ENCODE data around the gene KCTD16. TPM values are rescaled to one million over a fixed set of nuclear protein-coding genes. Genes with fewer than 3 reads are reported as not detected.

KCTD16 gene
- total and polyA plus RNA-seq, 2 experiments from 2014 or later, result 0.02 to 0.76 TPM

- Mint-ChIP-seq H3K27ac (no peak overlapping the region), H3K9me3 (no peaks in the 10 kb centered on the region), H3K4me3 (no peak overlapping the region), H3K36me3 (ENCODE audit: low read depth) (no peaks in the 10 kb centered on the region), H3K4me1 (peaks cover 8% of the 10 kb centered on the region; the same call in 1 of the 3 replicates), H3K27me3 (ENCODE audit: insufficient read depth, low read depth, poor library complexity) (no peaks in the 10 kb centered on the region)
- no peak overlapping the region for H3K4me3 ChIP-seq
- no peaks in the 10 kb centered on the region for H3F3A ChIP-seq (replicated peaks; ENCODE audit: low read depth)
- no peaks in the 10 kb centered on the region for H3K4me1 ChIP-seq (ENCODE audit: insufficient read depth)
- no peak overlapping the region for H3K4me2 ChIP-seq
- ATAC-seq, result no peak
- no peak overlapping the region for H2AFZ ChIP-seq
- TF ChIP-seq ZNF114 (CRISPR knock-in tag; IDR thresholded peaks at IDR 0.05) (no peak), STAT1 (IDR thresholded peaks at IDR 0.05; ENCODE audit: unreplicated experiment) (no peak)
- H3K9me2 ChIP-seq (ENCODE audit: insufficient read depth), result no peaks in the 10 kb centered on the region
- no peak overlapping the region for H3K27ac ChIP-seq (ENCODE audit: low read depth)
- H4K20me1 ChIP-seq (replicated peaks; ENCODE audit: insufficient read depth), result no peaks in the 10 kb centered on the region
- H3K27me3 ChIP-seq (ENCODE audit: insufficient read depth), result no peaks in the 10 kb centered on the region
- no peak for DNase-seq (ENCODE audit: low spot score)
- no peaks in the 10 kb centered on the region for H3K79me2 ChIP-seq (replicated peaks; ENCODE audit: insufficient read depth)
- H3K36me3 ChIP-seq (ENCODE audit: insufficient read depth), result no peaks in the 10 kb centered on the region
Measured at GRCh38 chr5:144143625-144144024, 27.0 kb upstream of the KCTD16 start.

GRCh38 chr5:144144956-144145751, 25.5 kb upstream of the KCTD16 start:
- Mint-ChIP-seq H3K27ac (no peak overlapping the region), H3K36me3 (ENCODE audit: low read depth) (no peaks in the 10 kb centered on the region), H3K4me3 (no peak overlapping the region), H3K9me3 (no peaks in the 10 kb centered on the region), H3K4me1 (peaks cover 8% of the 10 kb centered on the region; the same call in 1 of the 3 replicates), H3K27me3 (ENCODE audit: insufficient read depth, low read depth, poor library complexity) (no peaks in the 10 kb centered on the region)
- H2AFZ ChIP-seq, result no peak overlapping the region
- H3K36me3 ChIP-seq (ENCODE audit: insufficient read depth), result no peaks in the 10 kb centered on the region
- H3F3A ChIP-seq (replicated peaks; ENCODE audit: low read depth), result no peaks in the 10 kb centered on the region
- no peak overlapping the region for H3K27ac ChIP-seq (ENCODE audit: low read depth)
- no peak for ATAC-seq
- H3K4me2 ChIP-seq, result no peak overlapping the region
- no peak for DNase-seq (ENCODE audit: low spot score)
- no peaks in the 10 kb centered on the region for H3K27me3 ChIP-seq (ENCODE audit: insufficient read depth)
- no peaks in the 10 kb centered on the region for H3K79me2 ChIP-seq (replicated peaks; ENCODE audit: insufficient read depth)
- no peak for TF ChIP-seq EZH2phosphoT487 (IDR thresholded peaks at IDR 0.05; ENCODE audit: unreplicated experiment)
- no peak for TF ChIP-seq ZNF331 (CRISPR knock-in tag; IDR thresholded peaks at IDR 0.05; ENCODE audit: low read depth)
- TF ChIP-seq REST (IDR thresholded peaks at IDR 0.05; ENCODE audit: unreplicated experiment), result no peak
- TF ChIP-seq CREB1 (CRISPR knock-in tag; IDR thresholded peaks at IDR 0.05; ENCODE audit: low read depth), result no peak
- no peak for TF ChIP-seq JUNB (IDR thresholded peaks at IDR 0.05; ENCODE audit: unreplicated experiment)
- TF ChIP-seq ZNF462 (CRISPR knock-in tag; IDR thresholded peaks at IDR 0.05), result no peak
- TF ChIP-seq NANOG (IDR thresholded peaks at IDR 0.05; ENCODE audit: borderline replicate concordance), result no peak
- no peak overlapping the region for H3K4me3 ChIP-seq
- no peaks in the 10 kb centered on the region for H4K20me1 ChIP-seq (replicated peaks; ENCODE audit: insufficient read depth)
- H3K4me1 ChIP-seq (ENCODE audit: insufficient read depth), result no peaks in the 10 kb centered on the region
- H3K9me2 ChIP-seq (ENCODE audit: insufficient read depth), result no peaks in the 10 kb centered on the region
